ENCODE measurements around the gene ALG8.
"Not testable (repeated sequence)": the region's sequence is repeated elsewhere in the genome, so short reads cannot be mapped to it uniquely, and the experiment has no call there.

ALG8 gene

DNA sequence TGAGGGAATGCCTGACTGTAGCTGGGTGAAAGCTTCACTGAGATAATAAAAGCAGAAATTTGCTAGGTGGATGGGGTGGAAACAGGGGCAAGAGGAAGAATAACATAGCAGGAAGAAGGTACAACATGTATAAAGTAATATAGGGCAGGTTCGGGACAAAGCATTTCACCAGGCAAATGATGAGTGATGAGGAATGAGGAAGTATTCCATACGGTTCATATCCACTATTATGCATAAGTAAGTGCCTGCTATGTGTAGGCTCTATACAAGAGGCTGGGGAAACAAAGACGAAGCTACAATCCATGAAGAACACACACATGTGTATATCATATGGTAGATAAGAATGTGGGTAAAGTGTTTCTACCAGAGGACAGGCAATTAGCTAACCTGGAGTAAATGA lies 67.7 kb downstream of the ALG8 start:
- no peak for DNase-seq (ENCODE audit: low read depth in 3 of 3)

DNA sequence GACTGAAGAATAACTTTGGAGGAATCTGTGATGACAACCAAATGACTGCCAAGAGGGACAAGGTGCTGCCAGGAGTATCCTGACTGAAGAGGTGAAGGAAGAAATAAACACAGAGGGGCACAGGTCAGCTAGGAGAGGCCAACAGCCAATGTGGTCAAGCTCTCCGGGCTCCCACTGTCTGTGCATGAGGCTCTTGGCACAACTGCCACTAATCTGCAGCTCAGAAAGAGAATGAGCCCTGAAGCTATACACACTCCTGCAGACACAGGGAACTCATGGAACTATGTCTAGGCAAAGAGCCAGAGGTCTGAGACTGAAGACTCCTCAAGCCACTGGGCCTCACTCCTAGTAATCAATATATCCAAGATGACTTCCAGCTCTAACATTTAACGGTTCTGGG lies 68.8 kb downstream of the ALG8 start:
- DNase-seq (ENCODE audit: low read depth in 3 of 3), result no peak

DNA sequence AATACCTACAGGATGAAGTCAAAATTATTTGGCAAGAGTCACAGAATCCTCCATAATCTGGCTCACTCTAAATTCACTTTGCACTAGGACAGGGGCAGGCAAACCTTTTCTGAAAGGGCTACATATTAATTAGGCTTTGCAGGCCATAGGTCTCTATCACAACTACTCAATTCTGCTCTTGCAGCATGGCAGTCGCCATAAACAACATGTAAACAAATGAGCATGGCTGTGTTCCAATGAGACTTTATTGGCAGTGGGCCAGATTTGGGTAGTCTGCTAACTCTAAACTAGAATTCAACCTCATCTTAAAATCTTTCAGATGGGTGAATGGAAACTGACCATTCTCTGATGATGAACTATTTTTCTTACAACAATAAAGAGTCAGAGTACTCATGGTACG lies 70.0 kb downstream of the ALG8 start:
- no peak for DNase-seq (ENCODE audit: low read depth in 3 of 3)

GRCh38 chr11:78067704-78068103 lies 71.7 kb downstream of the ALG8 start:
- DNase-seq (ENCODE audit: low read depth in 3 of 3), result no peak

- DNase-seq (ENCODE audit: low read depth in 3 of 3), result no peak
Observed at GRCh38 chr11:78066471-78066870, 73.0 kb downstream of the ALG8 start.

GRCh38 chr11:78065203-78065602 lies 74.2 kb downstream of the ALG8 start:
- DNase-seq (ENCODE audit: low read depth in 3 of 3), result no peak

GRCh38 chr11:78063440-78064181 lies 75.8 kb downstream of the ALG8 start, which contains the start of gene THRSP:
THRSP (plus strand) TSS chr11:78063861; CDS start chr11:78063882, 21 bp downstream.
- DNase-seq (ENCODE audit: low read depth in 3 of 3), result no peak

DNA sequence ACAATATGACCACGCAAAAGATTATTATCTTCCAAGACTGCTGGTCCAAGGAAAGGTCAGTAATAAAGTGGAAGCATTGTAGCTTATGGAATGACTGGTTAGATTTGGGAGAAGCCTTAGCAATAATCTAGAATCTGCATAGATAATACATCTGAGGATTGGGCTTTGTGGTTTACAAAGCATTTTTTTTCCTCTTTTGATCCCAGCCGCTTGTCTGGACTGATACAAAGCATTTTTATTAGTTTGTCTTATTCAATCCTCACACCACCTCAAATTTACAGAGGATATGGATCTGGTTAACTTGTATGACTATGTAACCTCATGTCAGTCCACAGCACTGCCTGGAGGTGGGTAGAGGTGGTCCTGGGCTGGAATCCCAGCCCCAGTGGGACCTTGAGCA lies 76.8 kb downstream of the ALG8 start:
- no peak for DNase-seq (ENCODE audit: low read depth in 3 of 3)

GRCh38 chr11:78061921-78062311 lies 77.5 kb downstream of the ALG8 start:
- DNase-seq (ENCODE audit: low read depth in 3 of 3), result no peak

DNA sequence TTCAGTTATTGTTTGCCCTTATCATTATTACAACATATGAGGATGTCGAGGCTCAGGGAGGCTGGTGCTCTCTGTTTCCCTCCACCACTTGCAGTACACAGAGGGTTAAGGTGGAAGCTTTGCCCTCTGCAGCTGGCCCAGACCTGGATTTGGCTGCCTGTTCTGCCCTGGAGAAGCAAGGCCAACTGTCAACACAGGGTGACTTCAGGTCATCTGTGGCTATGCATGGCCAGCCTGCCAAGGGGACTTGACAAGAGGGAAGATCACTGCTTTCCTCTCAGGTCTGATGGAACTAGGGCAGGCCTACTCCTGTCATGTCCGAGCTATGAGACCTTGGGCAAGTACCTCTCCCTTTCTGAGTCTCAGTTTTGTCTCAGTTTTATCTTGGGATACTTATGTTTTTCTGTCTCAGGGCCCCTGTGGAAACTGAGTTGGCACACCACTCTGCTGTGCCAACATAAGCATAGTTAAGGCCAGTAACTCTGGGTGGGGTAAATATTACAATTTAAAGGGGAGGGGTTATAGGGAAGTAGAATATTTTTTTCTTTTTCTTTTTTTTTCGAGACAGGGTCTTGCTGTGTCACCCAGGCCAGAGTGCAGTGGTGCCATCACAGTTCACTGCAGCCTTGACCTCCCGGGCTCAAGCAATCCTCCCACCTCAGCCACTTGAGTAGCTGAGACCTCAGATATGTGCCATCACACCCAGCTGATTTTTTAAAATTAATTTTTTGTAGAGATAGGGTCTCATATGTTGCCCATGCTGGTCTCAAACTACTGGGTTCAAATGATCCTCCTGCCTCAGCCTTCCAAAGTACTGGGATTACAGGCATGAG lies 78.1 kb downstream of the ALG8 start:
- DNase-seq (ENCODE audit: low read depth in 3 of 3), result no peak

GRCh38 chr11:78060533-78060932 lies 78.9 kb downstream of the ALG8 start:
- no peak for DNase-seq (ENCODE audit: low read depth in 3 of 3)

- DNase-seq (ENCODE audit: low read depth in 3 of 3), result not testable (repeated sequence)
Observed at GRCh38 chr11:78059749-78060328, 79.6 kb downstream of the ALG8 start.

DNA sequence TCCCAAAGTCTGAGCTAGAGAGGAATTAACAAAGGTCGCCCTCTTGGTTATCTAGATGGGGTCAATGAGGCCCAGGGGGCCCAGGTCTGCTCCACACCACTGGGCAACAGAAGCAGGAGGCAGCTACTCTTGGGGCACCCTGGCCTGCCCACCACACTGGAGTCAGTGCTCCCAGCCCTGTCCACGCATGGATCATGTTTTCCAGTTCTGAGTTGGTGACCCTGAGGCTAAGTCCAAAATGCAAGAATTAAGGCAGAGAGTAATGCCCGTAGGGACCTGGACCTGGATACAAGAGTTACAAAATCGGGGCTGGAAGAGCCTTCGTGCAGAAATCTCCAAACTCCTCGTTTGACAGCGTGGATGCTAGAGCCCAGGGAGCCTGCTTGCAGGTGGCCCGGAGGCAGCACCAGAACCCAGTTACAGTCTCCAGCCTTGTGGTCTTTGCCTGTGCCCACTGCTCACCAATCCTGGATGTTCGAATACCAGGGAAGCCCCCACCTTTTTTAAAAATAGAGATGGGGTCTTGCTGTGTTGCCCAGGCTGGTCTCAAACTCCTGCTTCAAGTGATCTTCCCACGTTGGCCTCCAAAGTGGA lies 81.9 kb downstream of the ALG8 start:
- no peak for DNase-seq (ENCODE audit: low read depth in 3 of 3)

- no peak for DNase-seq (ENCODE audit: low read depth in 3 of 3)
Observed at GRCh38 chr11:78056093-78056492, 83.3 kb downstream of the ALG8 start.

- no peak for DNase-seq (ENCODE audit: low read depth in 3 of 3)
Observed at GRCh38 chr11:78054971-78055370, 84.5 kb downstream of the ALG8 start.

DNA sequence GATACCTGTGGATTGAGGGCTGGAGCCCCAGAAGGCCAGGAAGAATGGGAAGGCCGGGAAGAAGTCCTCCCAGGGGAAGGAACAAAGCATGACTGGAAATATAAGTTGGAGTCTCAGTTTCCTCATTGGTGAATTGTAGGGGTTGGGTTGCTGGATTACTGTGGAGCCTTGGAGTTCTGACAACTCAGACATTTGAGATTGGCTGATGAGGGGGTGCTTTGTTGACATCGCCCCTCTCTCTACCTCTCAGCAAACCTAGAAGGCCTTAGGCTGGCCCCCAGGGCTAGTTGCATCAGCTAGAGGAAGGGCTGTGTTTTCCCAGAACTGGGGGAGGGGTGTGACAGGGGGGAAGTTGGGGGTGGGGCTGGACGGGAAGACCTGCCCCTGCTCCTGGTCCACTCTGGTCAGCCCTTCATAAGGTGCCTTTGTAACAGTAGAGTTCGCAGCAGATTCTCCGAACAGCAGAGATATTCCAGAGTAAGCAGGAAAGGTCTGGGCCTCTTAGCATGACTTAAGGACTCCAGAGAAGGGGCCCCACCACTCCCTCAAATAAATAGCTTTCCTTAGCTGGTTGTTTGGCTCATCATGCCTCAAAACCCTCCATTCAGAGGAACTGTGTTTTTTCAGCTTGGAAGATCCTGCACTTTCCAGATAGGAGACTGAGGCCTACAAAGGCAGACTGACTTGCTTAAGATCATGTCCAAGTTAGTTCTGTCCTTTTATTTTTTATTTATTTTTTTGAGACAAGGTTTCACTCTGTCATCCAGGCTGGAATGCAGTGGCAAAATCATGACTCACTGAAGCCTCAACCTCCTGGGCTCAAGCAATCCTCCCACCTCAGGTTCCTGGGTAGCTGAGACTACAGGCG lies 88.2 kb downstream of the ALG8 start:
- DNase-seq (ENCODE audit: low read depth in 3 of 3), result no peak
